Peyer's patch (tissue), 4 donors: Measurements from ENCODE around the gene GRM1. TPM values are rescaled to one million over a fixed set of nuclear protein-coding genes. Genes with fewer than 3 reads are reported as not detected.

Source experiments
- DNase-seq, 3 donors: peaks; one replicate each; pipeline ENCODE4 v3.0.0-alpha.2; 2017 to 2019
- H3K27ac ChIP-seq, 4 donors: fragments of 200-600 bp; sonication (generic); one replicate each; pipeline ENCODE4 v1.5.1; 2016 to 2019
- H3K27me3 ChIP-seq, 2 donors: fragments of 200-600 bp; sonication (generic); one replicate each; pipeline ENCODE4 v1.5.1; 2019
- H3K36me3 ChIP-seq, 3 donors: fragments of 200-600 bp; sonication (generic); one replicate each; pipeline ENCODE4 v1.5.1; 2016 to 2019
- H3K4me1 ChIP-seq, 4 donors: fragments of 200-600 bp; sonication (generic); one replicate each; pipeline ENCODE4 v1.5.1; 2016 to 2019
- H3K4me3 ChIP-seq, 4 donors: fragments of 200-600 bp; sonication (generic); 1 replicate in 3 of 4; 2 replicates in 1 of 4; pipeline ENCODE4 v1.5.1; 2016 to 2019; ENCODE audit warnings: mild to moderate bottlenecking in 1 of 4
- H3K9me3 ChIP-seq, 4 donors: fragments of 200-600 bp; sonication (generic); one replicate each; pipeline ENCODE4 v1.5.1; 2016 to 2019; ENCODE audit warnings: mild to moderate bottlenecking in 1 of 4
- CTCF ChIP-seq, 6 experiments: fragments of 450-650 bp in 4 of 6; fragments of 200-600 bp in 2 of 6; sonication (generic) in 1 of 6; IDR thresholded peaks; one replicate each; pipeline ENCODE4 v1.5.1; 2017 to 2019; ENCODE audit warnings: antibody characterized with exemption in 6 of 6, mild to moderate bottlenecking in 3 of 6, moderate library complexity in 1 of 6
- POLR2A ChIP-seq, 2 donors: fragments of 450-650 bp; IDR thresholded peaks; one replicate each; pipeline ENCODE4 v1.5.1; 2017; ENCODE audit warnings: antibody characterized with exemption in 2 of 2, mild to moderate bottlenecking in 2 of 2, moderate library complexity in 2 of 2
- total RNA-seq, 4 donors: library from RNA; depleted of rRNA; stranded (reverse); fragments of >200 nt; gene quantifications; one replicate each; pipeline ENCODE4 v1.1.0, GENCODE V29; 2016

The GRM1 gene
- total RNA-seq, 4 donors from 2014 or later = not detected

- H3K4me1 ChIP-seq = no peaks in the 10 kb centered on the region
- TF ChIP-seq CTCF (IDR thresholded peaks at IDR 0.05) = no peak
- TF ChIP-seq POLR2A (IDR thresholded peaks at IDR 0.05) = no peak
- no peak for DNase-seq
Measured at GRCh38 chr6:146305092-146305491, 276.2 kb downstream of the GRM1 start.

GRCh38 chr6:146305951-146306350 lies 277.1 kb downstream of the GRM1 start:
- no peak for DNase-seq
- TF ChIP-seq CTCF (IDR thresholded peaks at IDR 0.05) (no peak), POLR2A (IDR thresholded peaks at IDR 0.05) (no peak)
- Histone ChIP-seq H3K27me3 (no peaks in the 10 kb centered on the region), H3K27ac (no peak overlapping the region), H3K4me1 (no peaks in the 10 kb centered on the region), H3K4me3 (no peak overlapping the region), H3K36me3 (no peaks in the 10 kb centered on the region), H3K9me3 (no peaks in the 10 kb centered on the region)

More at GRCh38 chr6:146305092-146305491, 276.2 kb downstream of the GRM1 start:
- Histone ChIP-seq H3K27ac (no peak overlapping the region), H3K36me3 (no peaks in the 10 kb centered on the region), H3K27me3 (no peaks in the 10 kb centered on the region), H3K9me3 (no peaks in the 10 kb centered on the region), H3K4me3 (no peak overlapping the region)

GRCh38 chr6:146310628-146311027 lies 281.8 kb downstream of the GRM1 start:
- H3K27ac ChIP-seq = no peak overlapping the region
- no peaks in the 10 kb centered on the region for H3K27me3 ChIP-seq
- no peak overlapping the region for H3K4me3 ChIP-seq
- H3K36me3 ChIP-seq = no peaks in the 10 kb centered on the region
- no peaks in the 10 kb centered on the region for H3K4me1 ChIP-seq
- no peak for DNase-seq
- TF ChIP-seq POLR2A (IDR thresholded peaks at IDR 0.05) (no peak), CTCF (IDR thresholded peaks at IDR 0.05) (no peak)
- no peaks in the 10 kb centered on the region for H3K9me3 ChIP-seq

- Histone ChIP-seq H3K4me1 (no peaks in the 10 kb centered on the region), H3K36me3 (no peaks in the 10 kb centered on the region), H3K27me3 (no peaks in the 10 kb centered on the region), H3K9me3 (no peaks in the 10 kb centered on the region), H3K4me3 (no peak overlapping the region), H3K27ac (no peak overlapping the region)
- DNase-seq = no peak
- TF ChIP-seq POLR2A (IDR thresholded peaks at IDR 0.05) = no peak
- TF ChIP-seq CTCF (IDR thresholded peaks at IDR 0.05) = no peak
Measured at GRCh38 chr6:146311079-146311478, 282.2 kb downstream of the GRM1 start.

- H3K4me3 ChIP-seq = no peak overlapping the region
- DNase-seq = no peak
- TF ChIP-seq CTCF (IDR thresholded peaks at IDR 0.05) (no peak), POLR2A (IDR thresholded peaks at IDR 0.05) (no peak)
- H3K36me3 ChIP-seq = no peaks in the 10 kb centered on the region
- H3K27me3 ChIP-seq = no peaks in the 10 kb centered on the region
- no peaks in the 10 kb centered on the region for H3K4me1 ChIP-seq
- no peak overlapping the region for H3K27ac ChIP-seq
- no peaks in the 10 kb centered on the region for H3K9me3 ChIP-seq
Measured at GRCh38 chr6:146312608-146313007, 283.7 kb downstream of the GRM1 start.
